ENCODE data around the gene CCDC185. TPM values are rescaled to one million over a fixed set of nuclear protein-coding genes. Genes with fewer than 3 reads are reported as not detected.

The CCDC185 gene
- total RNA-seq, 1 donor from 2014 or later = not detected

GRCh38 chr1:223429821-223430220, 36.6 kb downstream of the CCDC185 start:
- DNase-seq (ENCODE audit: low spot score) = no peak

GRCh38 chr1:223430236-223430635, 37.0 kb downstream of the CCDC185 start:
- no peak for DNase-seq (ENCODE audit: low spot score)

- DNase-seq (ENCODE audit: low spot score) = no peak
Measured at GRCh38 chr1:223437151-223437550, 43.9 kb downstream of the CCDC185 start.

GRCh38 chr1:223443397-223443796, 50.2 kb downstream of the CCDC185 start:
- DNase-seq (ENCODE audit: low spot score) = no peak

GRCh38 chr1:223444411-223444810, 51.2 kb downstream of the CCDC185 start:
- no peak for DNase-seq (ENCODE audit: low spot score)

Other genes with a start within 250 kb of the CCDC185 start
- 3.4 TPM for gene SUSD4, start 29.2 kb upstream of the CCDC185 start, total RNA-seq